Measurements from ENCODE around the gene KRTAP9-3.
"Not testable (repeated sequence)": the region's sequence is repeated elsewhere in the genome, so short reads cannot be mapped to it uniquely, and the experiment has no call there.

KRTAP9-3 gene, protein sequence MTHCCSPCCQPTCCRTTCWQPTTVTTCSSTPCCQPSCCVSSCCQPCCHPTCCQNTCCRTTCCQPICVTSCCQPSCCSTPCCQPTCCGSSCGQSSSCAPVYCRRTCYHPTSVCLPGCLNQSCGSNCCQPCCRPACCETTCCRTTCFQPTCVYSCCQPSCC

GRCh38 chr17:41232399-41233105 is at the start of gene KRTAP9-3:
Gene KRTAP9-3 (plus strand): TSS chr17:41232449. CDS start chr17:41232502, 53 bp downstream.
- not testable (repeated sequence) for DNase-seq

DNA sequence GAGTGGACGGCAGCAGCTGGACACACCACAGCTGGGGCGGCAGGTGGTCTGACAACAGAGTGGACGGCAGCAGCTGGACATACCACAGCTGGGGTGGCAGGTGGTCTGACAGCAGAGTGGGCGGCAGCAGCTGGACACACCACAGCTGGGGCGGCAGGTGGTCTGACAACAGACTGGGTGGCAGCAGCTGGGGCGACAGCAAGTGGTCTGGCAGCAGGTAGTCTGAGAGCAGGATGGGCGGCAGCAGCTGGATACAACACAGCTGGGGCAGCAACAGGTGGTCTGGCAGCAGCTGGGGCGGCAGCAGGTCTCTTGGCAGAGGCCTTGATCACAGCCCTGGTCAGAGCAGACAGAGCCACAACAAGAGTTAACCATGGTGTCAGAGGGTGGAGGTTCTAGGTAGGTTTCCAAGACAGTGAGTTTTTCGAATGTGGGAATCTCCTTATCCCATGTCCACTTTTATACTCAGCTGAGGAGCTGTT is 47.7 kb upstream of the KRTAP9-3 start, which contains the start of gene KRTAP4-1:
Gene KRTAP4-1 (minus strand): TSS at position 432 of the 482 bp plus-strand sequence. CDS start 57 bp downstream, at position 375.
- DNase-seq = no peak

- no peak for DNase-seq
Measured at GRCh38 chr17:41185001-41185400, 47.2 kb upstream of the KRTAP9-3 start.

GRCh38 chr17:41186872-41187271 is 45.4 kb upstream of the KRTAP9-3 start:
- no peak for DNase-seq

DNA sequence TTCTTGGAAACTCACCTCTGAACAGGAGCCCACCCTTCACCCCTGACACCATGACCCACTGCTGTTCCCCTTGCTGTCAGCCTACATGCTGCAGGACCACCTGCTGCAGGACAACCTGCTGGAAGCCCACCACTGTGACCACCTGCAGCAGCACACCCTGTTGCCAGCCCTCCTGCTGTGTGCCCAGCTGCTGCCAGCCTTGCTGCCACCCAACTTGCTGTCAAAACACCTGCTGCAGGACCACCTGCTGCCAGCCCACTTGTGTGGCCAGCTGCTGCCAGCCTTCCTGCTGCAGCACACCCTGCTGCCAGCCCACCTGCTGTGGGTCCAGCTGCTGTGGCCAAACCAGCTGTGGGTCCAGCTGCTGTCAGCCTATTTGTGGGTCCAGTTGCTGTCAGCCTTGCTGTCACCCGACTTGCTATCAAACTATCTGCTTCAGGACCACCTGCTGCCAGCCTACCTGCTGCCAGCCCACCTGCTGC is 42.4 kb upstream of the KRTAP9-3 start, which contains the start of gene KRTAP9-1:
Gene KRTAP9-1 (plus strand): TSS at position 51 of the 482 bp plus-strand sequence. CDS start 0 bp downstream, at position 51.
- DNase-seq = not testable (repeated sequence)

GRCh38 chr17:41190328-41190727 is 41.9 kb upstream of the KRTAP9-3 start:
- no peak for DNase-seq

DNA sequence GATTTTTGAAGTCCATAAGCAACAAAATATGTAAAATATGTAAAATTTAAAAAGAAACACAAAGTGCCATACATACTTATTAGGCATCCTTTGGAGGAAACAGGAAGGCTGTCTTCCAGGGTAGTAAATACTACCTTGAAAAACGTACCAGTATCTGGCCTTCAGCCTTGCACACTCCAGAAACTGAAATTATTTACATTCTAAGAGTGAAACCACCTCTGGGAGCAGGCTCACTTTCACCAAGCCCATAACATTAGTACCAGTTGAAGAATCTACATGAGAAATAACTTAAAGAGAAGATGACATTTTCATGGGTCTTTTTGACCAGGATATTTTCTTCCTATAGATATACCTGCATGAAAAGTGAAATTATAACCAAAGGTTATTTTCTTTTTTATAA is 36.2 kb upstream of the KRTAP9-3 start:
- no peak for DNase-seq

- no peak for DNase-seq
Measured at GRCh38 chr17:41199421-41200078, 32.7 kb upstream of the KRTAP9-3 start.

DNA sequence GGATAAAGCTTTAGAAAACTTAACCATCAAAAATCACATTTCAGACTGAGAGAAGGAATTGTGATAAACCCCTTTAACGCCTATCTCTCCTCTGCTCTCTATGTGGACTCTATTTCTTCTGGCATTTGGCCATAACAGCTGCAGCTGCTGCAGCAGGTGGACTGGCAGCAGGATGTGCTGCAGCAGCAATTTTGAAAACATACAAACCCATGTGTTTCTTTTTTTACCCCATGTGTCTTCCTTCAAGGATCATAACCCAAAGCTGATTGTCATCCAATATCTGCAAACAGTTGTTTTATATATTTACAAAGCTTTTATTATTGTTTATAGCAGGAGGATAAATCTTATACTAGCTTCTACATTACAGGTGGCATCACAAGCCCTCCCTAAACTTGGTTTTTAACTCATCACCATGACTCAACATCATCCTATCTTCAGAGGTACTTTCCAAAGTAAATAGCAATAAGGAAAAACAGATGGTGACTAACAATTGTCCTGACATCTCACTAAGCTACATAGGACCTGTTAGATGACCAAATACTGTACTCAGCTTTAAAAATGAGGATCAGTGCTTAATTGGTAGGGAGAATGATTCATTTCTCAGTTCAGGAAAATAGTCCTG is 20.3 kb upstream of the KRTAP9-3 start:
- DNase-seq = no peak

GRCh38 chr17:41212524-41213169 is 19.6 kb upstream of the KRTAP9-3 start:
- DNase-seq = no peak

DNA sequence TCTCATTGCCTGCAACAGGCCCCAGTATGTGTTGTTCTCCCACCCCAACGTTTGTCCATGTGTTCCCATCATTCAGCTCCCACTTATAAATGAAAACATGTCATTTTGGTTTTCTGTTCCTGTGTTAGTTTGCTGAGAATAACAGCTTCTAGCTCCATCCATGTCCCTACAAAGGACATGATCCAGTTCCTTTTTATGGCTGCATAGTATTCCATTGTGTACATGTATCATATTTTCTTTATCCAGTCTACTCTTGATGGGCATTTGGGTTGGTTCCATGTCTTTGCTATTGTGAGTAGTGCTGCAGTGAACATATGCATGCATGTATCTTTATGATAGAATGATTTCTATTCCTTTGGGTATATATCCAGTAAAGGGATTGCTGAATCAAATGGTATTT is 16.6 kb upstream of the KRTAP9-3 start:
- no peak for DNase-seq

DNA sequence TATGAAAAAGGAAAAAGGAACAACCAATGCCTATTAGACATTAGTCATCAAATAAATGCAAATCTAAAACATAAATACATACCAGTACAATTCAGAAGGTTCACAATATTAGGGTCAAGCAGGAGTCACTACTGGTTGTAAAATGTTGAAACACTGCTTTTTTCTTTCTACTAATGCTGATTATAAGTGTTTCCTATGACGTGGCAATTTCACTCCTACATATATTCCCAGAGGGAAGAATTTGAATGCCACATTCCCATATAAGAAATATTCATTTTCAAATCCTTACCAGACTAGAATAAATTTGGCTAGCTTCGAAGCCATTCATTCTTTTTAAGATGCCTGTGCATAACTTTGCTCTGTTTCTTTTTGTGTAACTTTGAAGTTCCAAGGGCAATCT is 8.4 kb upstream of the KRTAP9-3 start:
- no peak for DNase-seq

DNA sequence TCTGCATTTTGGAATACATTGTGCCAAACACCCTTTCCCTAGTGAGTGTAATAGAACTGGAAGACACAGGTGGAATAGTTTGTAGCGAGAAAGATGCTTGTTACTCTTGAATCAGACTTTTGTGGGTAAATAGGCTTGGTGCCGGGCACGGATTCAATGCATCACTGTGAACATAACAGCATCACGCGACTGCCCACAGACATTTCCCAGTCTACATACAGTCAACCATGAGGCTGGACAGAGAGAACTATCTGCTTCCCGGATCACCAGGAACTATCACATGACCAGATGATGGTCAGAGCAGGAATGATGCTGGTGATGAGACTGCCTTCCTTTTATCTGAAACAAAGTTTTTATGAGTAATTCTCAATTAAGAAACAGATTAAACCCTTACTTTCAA is 6.2 kb upstream of the KRTAP9-3 start:
- DNase-seq = no peak

DNA sequence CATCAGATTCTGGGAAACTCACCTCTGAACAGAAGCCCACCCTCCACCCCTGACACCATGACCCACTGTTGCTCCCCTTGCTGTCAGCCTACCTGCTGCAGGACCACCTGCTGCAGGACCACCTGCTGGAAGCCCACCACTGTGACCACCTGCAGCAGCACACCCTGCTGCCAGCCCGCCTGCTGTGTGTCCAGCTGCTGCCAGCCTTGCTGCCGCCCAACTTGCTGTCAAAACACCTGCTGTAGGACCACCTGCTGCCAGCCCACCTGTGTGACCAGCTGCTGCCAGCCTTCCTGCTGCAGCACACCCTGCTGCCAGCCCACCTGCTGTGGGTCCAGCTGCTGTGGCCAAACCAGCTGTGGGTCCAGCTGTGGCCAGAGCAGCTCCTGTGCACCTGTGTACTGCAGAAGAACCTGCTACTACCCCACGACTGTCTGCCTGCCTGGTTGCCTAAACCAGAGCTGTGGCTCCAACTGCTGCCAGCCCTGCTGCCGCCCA is 5.6 kb upstream of the KRTAP9-3 start, which contains the start of gene KRTAP9-2:
Gene KRTAP9-2 (plus strand): TSS at position 51 of the 498 bp plus-strand sequence. CDS start 7 bp downstream, at position 58.
- DNase-seq = not testable (repeated sequence)

GRCh38 chr17:41230094-41230493 is 2.2 kb upstream of the KRTAP9-3 start:
- no peak for DNase-seq

DNA sequence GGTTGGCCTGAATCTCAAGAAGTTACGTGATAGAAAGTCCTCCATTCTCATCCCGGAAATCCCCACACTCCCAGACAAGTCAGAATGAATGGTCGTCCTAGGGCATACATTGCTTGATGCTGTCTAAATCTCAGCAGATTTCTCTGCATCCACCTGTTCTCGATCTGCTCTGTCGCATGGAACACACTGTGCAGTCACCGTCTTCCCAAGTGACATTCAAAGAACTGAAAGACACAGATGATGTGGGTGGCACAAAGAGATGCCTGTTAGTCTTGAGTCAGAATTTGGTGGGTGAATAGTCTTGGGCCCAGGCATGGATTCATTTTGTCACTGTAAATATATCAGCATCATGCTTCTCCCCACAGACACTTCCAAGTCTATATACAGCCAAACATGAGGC is 518 bp upstream of the KRTAP9-3 start:
- DNase-seq = no peak

GRCh38 chr17:41237116-41237515 is 4.9 kb downstream of the KRTAP9-3 start:
- DNase-seq = not testable (repeated sequence)

DNA sequence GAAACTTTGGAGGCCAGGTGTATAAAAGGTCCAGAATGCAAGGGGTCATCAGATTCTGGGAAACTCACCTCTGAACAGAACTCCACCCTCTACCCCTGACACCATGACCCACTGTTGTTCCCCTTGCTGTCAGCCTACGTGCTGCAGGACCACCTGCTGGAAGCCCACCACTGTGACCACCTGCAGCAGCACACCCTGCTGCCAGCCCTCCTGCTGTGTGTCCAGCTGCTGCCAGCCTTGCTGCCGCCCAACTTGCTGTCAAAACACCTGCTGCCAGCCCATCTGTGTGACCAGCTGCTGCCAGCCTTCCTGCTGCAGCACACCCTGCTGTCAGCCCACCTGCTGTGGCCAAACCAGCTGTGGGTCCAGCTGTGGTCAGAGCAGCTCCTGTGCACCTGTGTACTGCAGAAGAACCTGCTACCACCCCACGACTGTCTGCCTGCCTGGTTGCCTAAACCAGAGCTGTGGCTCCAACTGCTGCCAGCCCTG is 5.7 kb downstream of the KRTAP9-3 start, which contains the start of gene KRTAP9-8:
Gene KRTAP9-8 (plus strand): TSS at position 51 of the 489 bp plus-strand sequence. CDS start 53 bp downstream, at position 104.
- not testable (repeated sequence) for DNase-seq

DNA sequence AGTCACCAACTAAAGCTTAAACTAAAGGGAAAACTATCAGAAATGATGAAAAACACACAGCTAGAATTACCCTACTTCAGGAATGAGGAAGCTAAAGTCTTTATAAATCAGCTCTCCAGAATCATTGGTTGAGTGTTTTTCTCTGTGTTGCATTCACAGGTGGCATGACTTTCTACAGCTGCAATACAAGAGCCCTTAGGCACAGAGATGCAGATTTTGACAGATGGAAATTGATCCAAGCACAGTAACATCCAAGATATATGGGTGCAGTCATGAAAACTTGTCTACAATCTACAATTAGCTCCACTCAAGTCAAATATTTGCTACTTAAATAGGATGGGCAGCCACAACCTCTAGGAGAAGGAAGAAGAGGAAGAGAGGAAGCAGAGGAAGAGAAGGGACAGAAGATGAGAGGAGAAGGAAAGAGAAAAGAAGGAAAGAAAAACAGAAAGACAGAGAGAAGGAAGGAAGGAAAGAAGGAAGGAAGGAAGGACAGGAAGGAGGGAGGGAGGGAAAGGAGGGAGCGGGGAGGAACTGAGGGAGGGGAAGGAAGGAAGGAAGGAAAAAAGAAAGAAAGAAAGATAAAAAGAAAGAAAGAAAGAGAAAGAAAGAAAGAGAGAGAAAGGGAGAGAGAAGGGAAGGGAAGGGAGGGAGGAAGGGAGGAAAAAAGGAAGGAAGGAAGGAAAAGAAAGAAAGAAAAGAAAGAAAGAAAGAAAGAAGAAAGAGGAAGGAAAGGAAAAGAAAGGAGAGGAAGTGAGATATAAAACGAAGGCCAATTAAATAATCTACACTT is 14.9 kb downstream of the KRTAP9-3 start:
- not testable (repeated sequence) for DNase-seq

DNA sequence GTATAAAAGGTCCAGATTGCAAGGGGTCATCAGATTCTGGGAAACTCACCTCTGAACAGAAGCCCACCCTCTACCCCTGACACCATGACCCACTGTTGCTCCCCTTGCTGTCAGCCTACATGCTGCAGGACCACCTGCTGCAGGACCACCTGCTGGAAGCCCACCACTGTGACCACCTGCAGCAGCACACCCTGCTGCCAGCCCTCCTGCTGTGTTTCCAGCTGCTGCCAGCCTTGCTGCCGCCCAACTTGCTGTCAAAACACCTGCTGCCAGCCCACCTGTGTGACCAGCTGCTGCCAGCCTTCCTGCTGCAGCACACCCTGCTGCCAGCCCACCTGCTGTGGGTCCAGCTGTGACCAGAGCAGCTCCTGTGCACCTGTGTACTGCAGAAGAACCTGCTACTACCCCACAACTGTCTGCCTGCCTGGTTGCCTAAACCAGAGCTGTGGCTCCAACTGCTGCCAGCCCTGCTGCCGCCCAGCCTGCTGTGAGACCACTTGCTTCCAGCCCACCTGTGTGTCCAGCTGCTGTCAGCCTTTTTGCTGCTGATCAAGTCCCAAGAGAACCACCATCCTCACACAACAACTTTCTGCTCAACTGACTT is 17.5 kb downstream of the KRTAP9-3 start, which contains the start of gene KRTAP9-4:
Gene KRTAP9-4 (plus strand): TSS at position 51 of the 604 bp plus-strand sequence. CDS start 34 bp downstream, at position 85.
- not testable (repeated sequence) for DNase-seq
